Calu3 (cell line): ENCODE data around the gene TBXAS1. TPM values are rescaled to one million over a fixed set of nuclear protein-coding genes. Genes with fewer than 3 reads are reported as not detected.

Experiments used
- BruUV-seq: library from RNA; stranded (reverse); fragments of 400-500 nt; replicated peaks from 2 replicates; lab custom pipeline; 2021; lab: Mats Ljungman, UMichigan
- CTCF ChIA-PET: fragments of 300-600 bp; sonication (Branson Sonifier 250); formaldehyde crosslinking; loops from one replicate; lab custom pipeline; 2022; ENCODE audit warnings: antibody characterized with exemption; lab: Charles Lee
- DNase-seq: peaks from one replicate; pipeline ENCODE4 v3.0.0; 2022
- H3K27ac Mint-ChIP-seq: one replicate; pipeline ENCODE4 v1.8.0; 2022; ENCODE audit warnings: mixed read lengths; ENCODE audit not compliant: unreplicated experiment
- H3K27me3 Mint-ChIP-seq: one replicate; pipeline ENCODE4 v1.8.0; 2022; ENCODE audit warnings: mixed read lengths; ENCODE audit not compliant: unreplicated experiment
- H3K36me3 Mint-ChIP-seq: one replicate; pipeline ENCODE4 v1.8.0; 2022; ENCODE audit warnings: mild to moderate bottlenecking, moderate library complexity, mixed read lengths; ENCODE audit not compliant: insufficient read depth, unreplicated experiment
- H3K4me1 Mint-ChIP-seq: one replicate; pipeline ENCODE4 v1.8.0; 2022; ENCODE audit warnings: mild to moderate bottlenecking, low read depth, mixed read lengths; ENCODE audit not compliant: unreplicated experiment
- H3K4me3 Mint-ChIP-seq: one replicate; pipeline ENCODE4 v1.8.0; 2022; ENCODE audit warnings: mild to moderate bottlenecking, low read depth, moderate library complexity, mixed read lengths; ENCODE audit not compliant: unreplicated experiment
- H3K9me3 Mint-ChIP-seq: one replicate; pipeline ENCODE4 v1.8.0; 2022; ENCODE audit warnings: low read depth, mixed read lengths; ENCODE audit not compliant: unreplicated experiment
- CTCF ChIP-seq: fragments of 200-600 bp; IDR thresholded peaks from one replicate; pipeline ENCODE4 v1.8.0; 2022; ENCODE audit warnings: antibody characterized with exemption; ENCODE audit not compliant: unreplicated experiment
- intact Hi-C: fragments of 100-400 bp; cut with micrococcal nuclease; formaldehyde crosslinking; loops from one replicate; pipeline ENCODE4 v1.10.0; 2022; ENCODE audit not compliant: unreplicated experiment
- total RNA-seq: library from RNA; stranded (reverse); gene quantifications from 2 replicates; pipeline ENCODE4 v1.2.3, GENCODE V29; 2022

The TBXAS1 gene
- total RNA-seq, 1 experiment from 2014 or later: 33.0 TPM

- intact Hi-C loops: no loop called here
- H3K4me1 Mint-ChIP-seq: no peaks in the 10 kb centered on the region
- H3K4me3 Mint-ChIP-seq: no peak overlapping the region
- H3K27ac Mint-ChIP-seq: no peak overlapping the region
- H3K27me3 Mint-ChIP-seq: no peaks in the 10 kb centered on the region
- TF ChIP-seq CTCF: no peak
- H3K9me3 Mint-ChIP-seq: no peaks in the 10 kb centered on the region
- H3K36me3 Mint-ChIP-seq: no peaks in the 10 kb centered on the region
- CTCF ChIA-PET: interaction anchor here (0.7 kb wide), 2 partner anchors 376 to 619 kb away, joined by 4 to 5 read pairs; no protein-coding TSS in a partner anchor
- no peak for DNase-seq
- no TSS peak for BruUV-seq
These were observed 164.5 kb downstream of the TBXAS1 start for GRCh38 chr7:139993592-139993991.

- Mint-ChIP-seq H3K27me3 (no peaks in the 10 kb centered on the region), H3K36me3 (no peaks in the 10 kb centered on the region), H3K4me3 (no peak overlapping the region), H3K27ac (no peak overlapping the region), H3K4me1 (no peaks in the 10 kb centered on the region), H3K9me3 (no peaks in the 10 kb centered on the region)
- no TSS peak for BruUV-seq
- no peak for TF ChIP-seq CTCF
- CTCF ChIA-PET: interaction anchor here (0.7 kb wide), 1 partner anchor 620 kb away, joined by 5 read pairs; no protein-coding TSS in a partner anchor
- DNase-seq: no peak
- intact Hi-C loops: no loop called here
These were observed 165.3 kb downstream of the TBXAS1 start for GRCh38 chr7:139994356-139994755.

- Mint-ChIP-seq H3K36me3 (no peaks in the 10 kb centered on the region), H3K27ac (no peak overlapping the region), H3K27me3 (no peaks in the 10 kb centered on the region), H3K4me3 (no peak overlapping the region), H3K4me1 (no peaks in the 10 kb centered on the region), H3K9me3 (no peaks in the 10 kb centered on the region)
- BruUV-seq: no TSS peak
- intact Hi-C loops: loop anchor here (5.0 kb wide), 1 partner anchor 153 kb away; no protein-coding TSS in a partner anchor
- CTCF ChIA-PET: interaction anchor here (0.6 kb wide), 1 partner anchor 97 kb away, joined by 3 read pairs; no protein-coding TSS in a partner anchor
- no peak for TF ChIP-seq CTCF
- DNase-seq: no peak
These were observed 166.2 kb downstream of the TBXAS1 start for GRCh38 chr7:139995017-139995915.

DNA sequence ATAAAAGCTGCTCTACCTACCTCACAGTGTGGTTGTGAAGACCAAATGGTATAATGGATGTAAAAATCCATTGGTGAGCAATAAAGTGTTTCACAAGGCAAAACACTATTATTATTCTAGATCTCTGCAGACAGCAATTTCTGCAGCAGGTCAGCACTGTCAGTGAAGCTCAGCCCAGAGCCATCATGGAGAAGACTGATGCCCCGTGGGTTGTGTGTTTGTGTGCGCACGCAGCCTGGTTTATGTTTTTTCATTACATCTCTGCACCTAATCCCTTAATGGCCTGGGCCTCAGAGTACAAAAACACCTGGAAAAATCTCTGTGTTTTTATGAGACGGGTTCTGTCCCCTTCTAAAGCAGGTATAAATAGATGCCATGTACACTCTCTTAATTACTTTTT lies 169.5 kb downstream of the TBXAS1 start:
- Mint-ChIP-seq H3K4me3 (no peak overlapping the region), H3K36me3 (no peaks in the 10 kb centered on the region), H3K4me1 (no peaks in the 10 kb centered on the region), H3K27me3 (no peaks in the 10 kb centered on the region), H3K9me3 (no peaks in the 10 kb centered on the region), H3K27ac (no peak overlapping the region)
- intact Hi-C loops: loop anchor here (5.0 kb wide), 1 partner anchor 156 kb away; no protein-coding TSS in a partner anchor
- no peak for TF ChIP-seq CTCF
- CTCF ChIA-PET: interaction anchor here (1.3 kb wide), 1 partner anchor 353 kb away, joined by 4 read pairs; no protein-coding TSS in a partner anchor
- BruUV-seq: no TSS peak
- no peak for DNase-seq
